Mesenchymal stem cell (in vitro differentiated cells and primary cell): ENCODE data around the gene RAB11FIP4.

Experiments
- DNase-seq: peaks from one replicate; pipeline ENCODE4 v3.0.0-alpha.2; 2013
- H2AFZ ChIP-seq: one replicate; pipeline ENCODE4 v1.6.1; 2013; ENCODE audit warnings: low read depth, mild to moderate bottlenecking, control low read depth, inconsistent platforms, low read length, moderate library complexity
- H2AK5ac ChIP-seq: 2 replicates; pipeline ENCODE4 v1.6.1; 2013; ENCODE audit warnings: low read length, moderate library complexity, mild to moderate bottlenecking, inconsistent platforms; ENCODE audit not compliant: severe bottlenecking
- H2BK120ac ChIP-seq: one replicate; pipeline ENCODE4 v1.6.1; 2013; ENCODE audit warnings: low read depth, mild to moderate bottlenecking, inconsistent platforms, low read length, moderate library complexity
- H2BK12ac ChIP-seq, 2 experiments: one replicate each; pipeline ENCODE4 v1.6.1; 2013; ENCODE audit warnings: inconsistent platforms in 2 of 2, low read length in 2 of 2, mild to moderate bottlenecking in 2 of 2, moderate library complexity in 2 of 2, control low read depth in 1 of 2
- H2BK15ac ChIP-seq: one replicate; pipeline ENCODE4 v1.6.1; 2013; ENCODE audit warnings: mild to moderate bottlenecking, low read depth, inconsistent platforms; ENCODE audit not compliant: poor library complexity, severe bottlenecking
- H2BK5ac ChIP-seq: 2 replicates; pipeline ENCODE4 v1.6.1; 2013; ENCODE audit warnings: low read depth, mild to moderate bottlenecking, low read length, control low read depth, inconsistent platforms; ENCODE audit not compliant: poor library complexity, severe bottlenecking
- H3K14ac ChIP-seq, 2 experiments: one replicate each; pipeline ENCODE4 v1.6.1; 2013; ENCODE audit warnings: inconsistent platforms in 2 of 2, low read length in 2 of 2, control low read depth in 1 of 2, mild to moderate bottlenecking in 1 of 2, moderate library complexity in 1 of 2
- H3K18ac ChIP-seq, 2 experiments: one replicate each; pipeline ENCODE4 v1.6.1; 2013; ENCODE audit warnings: inconsistent platforms in 2 of 2, low read length in 2 of 2, control low read depth in 1 of 2, low read depth in 1 of 2, mild to moderate bottlenecking in 1 of 2
- H3K23ac ChIP-seq, 2 experiments: one replicate each; pipeline ENCODE4 v1.6.1; 2013; ENCODE audit warnings: inconsistent platforms in 2 of 2, low read length in 2 of 2, mild to moderate bottlenecking in 2 of 2, moderate library complexity in 2 of 2, control low read depth in 1 of 2
- H3K27ac ChIP-seq: 2 replicates; pipeline ENCODE4 v1.5.1; 2013; ENCODE audit warnings: mild to moderate bottlenecking, moderate library complexity, low read length, control low read depth, inconsistent platforms; ENCODE audit not compliant: poor library complexity, severe bottlenecking
- H3K27me3 ChIP-seq, 2 experiments: 2 replicates each; pipeline versions ENCODE4 v1.6.1 to v1.7.0; 2013; ENCODE audit warnings: low read length in 2 of 2, mild to moderate bottlenecking in 2 of 2, moderate library complexity in 2 of 2, control low read depth in 1 of 2, inconsistent platforms in 1 of 2; ENCODE audit not compliant: control insufficient read depth in 1 of 2, insufficient read depth in 1 of 2
- H3K36me3 ChIP-seq, 2 experiments: 2 replicates each; pipeline versions ENCODE4 v1.6.1 to v1.7.0; 2013; ENCODE audit warnings: low read length in 2 of 2, control low read depth in 1 of 2, inconsistent platforms in 1 of 2, low read depth in 1 of 2, mild to moderate bottlenecking in 1 of 2; ENCODE audit not compliant: insufficient read depth in 2 of 2, control insufficient read depth in 1 of 2
- H3K4ac ChIP-seq, 2 experiments: one replicate each; pipeline ENCODE4 v1.6.1; 2013; ENCODE audit warnings: inconsistent platforms in 2 of 2, low read length in 2 of 2, mild to moderate bottlenecking in 2 of 2, moderate library complexity in 2 of 2, control low read depth in 1 of 2, low read depth in 1 of 2
- H3K4me1 ChIP-seq: 2 replicates; pipeline ENCODE4 v1.6.1; 2013; ENCODE audit warnings: low read depth, low read length, control low read depth; ENCODE audit not compliant: control insufficient read depth, insufficient read depth
- H3K4me2 ChIP-seq: 2 replicates; pipeline ENCODE4 v1.6.1; 2013; ENCODE audit warnings: low read length, mild to moderate bottlenecking, inconsistent platforms; ENCODE audit not compliant: poor library complexity, severe bottlenecking
- H3K4me3 ChIP-seq, 2 experiments: 2 replicates each; pipeline versions ENCODE4 v1.5.1 to v1.7.0; 2013; ENCODE audit warnings: low read length in 2 of 2, mild to moderate bottlenecking in 2 of 2, control low read depth in 1 of 2, low read depth in 1 of 2; ENCODE audit not compliant: insufficient read depth in 1 of 2
- H3K79me1 ChIP-seq: replicated peaks from 2 replicates; pipeline ENCODE4 v1.6.1; 2013; ENCODE audit warnings: mild to moderate bottlenecking, control low read depth, low read length, inconsistent platforms; ENCODE audit not compliant: poor library complexity, severe bottlenecking
- H3K9ac ChIP-seq: 2 replicates; pipeline ENCODE4 v1.7.0; 2013; ENCODE audit warnings: mild to moderate bottlenecking, low read length, moderate library complexity
- H3K9me3 ChIP-seq: 2 replicates; pipeline ENCODE4 v1.7.0; 2013; ENCODE audit warnings: mild to moderate bottlenecking, low read length; ENCODE audit not compliant: control insufficient read depth
- H4K8ac ChIP-seq: one replicate; pipeline ENCODE4 v1.6.1; 2013; ENCODE audit warnings: inconsistent platforms, mild to moderate bottlenecking, low read length, moderate library complexity
- H4K91ac ChIP-seq: one replicate; pipeline ENCODE4 v1.6.1; 2013; ENCODE audit warnings: mild to moderate bottlenecking, low read length, inconsistent platforms
- WGBS: methylation state at CpG from one replicate; pipeline ENCODE4 v1.1.7; 2013; ENCODE audit warnings: mixed read lengths; 5-methylcytosine and 5-hydroxymethylcytosine counted together

The RAB11FIP4 gene

GRCh38 chr17:31427684-31428083 lies 36.2 kb downstream of the RAB11FIP4 start:
- Histone ChIP-seq H3K9me3 (peaks cover under 1% of the 10 kb centered on the region), H3K9ac (no peak overlapping the region), H3K79me1 (no peaks in the 10 kb centered on the region), H4K91ac (no peak overlapping the region), H3K18ac (no peak overlapping the region), H3K14ac (no peak overlapping the region), H3K36me3 (no peaks in the 10 kb centered on the region), H2BK12ac (no peak overlapping the region), H3K23ac (no peak overlapping the region), H2BK5ac (no peak overlapping the region), H4K8ac (no peak overlapping the region), H3K4me3 (no peak overlapping the region), H3K27ac (no peak overlapping the region), H3K4ac (no peak overlapping the region), H2AK5ac (no peak overlapping the region), H2AFZ (no peak overlapping the region), H2BK120ac (no peak overlapping the region), H2BK15ac (no peak overlapping the region), H3K27me3 (peaks cover 53 to 69% of the 10 kb centered on the region in 2 experiments), H3K4me2 (no peak overlapping the region), H3K4me1 (peaks cover 7% of the 10 kb centered on the region)
- DNase-seq: no peak
- 82% methylated on average over 3 of the region's 4 CpGs for WGBS

- Histone ChIP-seq H3K9me3 (no peaks in the 10 kb centered on the region), H3K18ac (no peak overlapping the region), H3K4me2 (no peak overlapping the region), H3K4ac (no peak overlapping the region), H2BK120ac (no peak overlapping the region), H3K9ac (no peak overlapping the region), H4K8ac (no peak overlapping the region), H3K14ac (no peak overlapping the region), H2BK15ac (no peak overlapping the region), H2BK12ac (no peak overlapping the region), H4K91ac (no peak overlapping the region), H2AK5ac (no peak overlapping the region), H3K4me3 (no peak overlapping the region), H3K4me1 (peaks cover 7% of the 10 kb centered on the region), H3K27me3 (peaks cover 57 to 68% of the 10 kb centered on the region in 2 experiments), H3K23ac (no peak overlapping the region), H2AFZ (no peak overlapping the region), H2BK5ac (no peak overlapping the region), H3K79me1 (no peaks in the 10 kb centered on the region), H3K27ac (no peak overlapping the region), H3K36me3 (no peaks in the 10 kb centered on the region)
- WGBS: 82% methylated on average over 10 of the region's 10 CpGs
- no peak for DNase-seq
These were observed 36.6 kb downstream of the RAB11FIP4 start for GRCh38 chr17:31428111-31428510.

- Histone ChIP-seq H3K4me3 (no peak overlapping the region), H2BK12ac (no peak overlapping the region), H3K4me2 (no peak overlapping the region), H3K4me1 (peaks cover 7% of the 10 kb centered on the region), H3K4ac (no peak overlapping the region), H2AFZ (no peak overlapping the region), H2AK5ac (no peak overlapping the region), H2BK15ac (no peak overlapping the region), H2BK5ac (no peak overlapping the region), H3K23ac (no peak overlapping the region), H3K9ac (no peak overlapping the region), H3K27ac (no peak overlapping the region), H3K18ac (no peak overlapping the region), H4K8ac (no peak overlapping the region), H2BK120ac (no peak overlapping the region), H3K14ac (no peak overlapping the region), H4K91ac (no peak overlapping the region), H3K79me1 (no peaks in the 10 kb centered on the region), H3K9me3 (no peaks in the 10 kb centered on the region), H3K36me3 (no peaks in the 10 kb centered on the region), H3K27me3 (peaks cover 57 to 68% of the 10 kb centered on the region in 2 experiments)
- no peak for DNase-seq
- 94% methylated on average over 4 of the region's 4 CpGs for WGBS
These were observed 37.0 kb downstream of the RAB11FIP4 start for GRCh38 chr17:31428512-31428911.

GRCh38 chr17:31431098-31431851 lies 39.8 kb downstream of the RAB11FIP4 start:
- Histone ChIP-seq H2AFZ (no peak overlapping the region), H3K14ac (no peak overlapping the region), H2BK5ac (no peak overlapping the region), H3K23ac (no peak overlapping the region), H3K79me1 (no peaks in the 10 kb centered on the region), H3K4ac (no peak overlapping the region), H4K91ac (no peak overlapping the region), H3K4me1 (peaks cover 1% of the 10 kb centered on the region), H4K8ac (no peak overlapping the region), H3K18ac (no peak overlapping the region), H2BK120ac (no peak overlapping the region), H3K4me2 (no peak overlapping the region), H3K4me3 (no peak overlapping the region), H3K9me3 (no peaks in the 10 kb centered on the region), H2AK5ac (no peak overlapping the region), H3K27me3 (peaks cover 64 to 69% of the 10 kb centered on the region in 2 experiments), H3K27ac (no peak overlapping the region), H3K9ac (no peak overlapping the region), H2BK12ac (no peak overlapping the region), H3K36me3 (no peaks in the 10 kb centered on the region), H2BK15ac (no peak overlapping the region)
- DNase-seq: no peak
- 51% methylated on average over 11 of the region's 12 CpGs for WGBS
